GM08714 (cell line): Measurements from ENCODE around the gene NTMT2.
"Not testable (repeated sequence)": the region's sequence is repeated elsewhere in the genome, so short reads cannot be mapped to it uniquely, and the experiment has no call there.

ENCODE experiments used
- H3K4me3 ChIP-seq: fragments of 200-500 bp; sonication (Bioruptor generic); 2 replicates; pipeline ENCODE4 v1.5.1; 2014; ENCODE audit warnings: mild to moderate bottlenecking, low read length, inconsistent platforms
- ZNF274 ChIP-seq: IDR thresholded peaks from 2 replicates; pipeline ENCODE4 v1.6.1; 2012; ENCODE audit warnings: mild to moderate bottlenecking, low read depth, low read length

Gene NTMT2

GRCh38 chr1:170145770-170146676 lies at the start of gene NTMT2:
TSS of gene NTMT2 (plus strand) at chr1:170145959. CDS start at chr1:170146108, 149 bp downstream.
- no peak within 1 kb of the TSS for H3K4me3 ChIP-seq
- TF ChIP-seq ZNF274, result no peak

- H3K4me3 ChIP-seq, result no peak overlapping the region
- no peak for TF ChIP-seq ZNF274
These were observed 49.6 kb upstream of the NTMT2 start for GRCh38 chr1:170095976-170096748.

- TF ChIP-seq ZNF274, result no peak
- no peak overlapping the region for H3K4me3 ChIP-seq
These were observed 48.9 kb upstream of the NTMT2 start for GRCh38 chr1:170096806-170097340.

GRCh38 chr1:170097449-170097948 lies 48.3 kb upstream of the NTMT2 start:
- no peak overlapping the region for H3K4me3 ChIP-seq
- no peak for TF ChIP-seq ZNF274

GRCh38 chr1:170113140-170113539 lies 32.6 kb upstream of the NTMT2 start:
- H3K4me3 ChIP-seq, result not testable (repeated sequence)

- TF ChIP-seq ZNF274, result no peak
- H3K4me3 ChIP-seq, result no peak overlapping the region
These were observed 30.9 kb upstream of the NTMT2 start for GRCh38 chr1:170114906-170115305.

- TF ChIP-seq ZNF274, result no peak
- H3K4me3 ChIP-seq, result no peak overlapping the region
These were observed 23.4 kb upstream of the NTMT2 start for GRCh38 chr1:170122366-170122765.

GRCh38 chr1:170125269-170125668 lies 20.5 kb upstream of the NTMT2 start:
- TF ChIP-seq ZNF274, result no peak
- no peak overlapping the region for H3K4me3 ChIP-seq

- TF ChIP-seq ZNF274, result no peak
- no peak overlapping the region for H3K4me3 ChIP-seq
These were observed 19.1 kb upstream of the NTMT2 start for GRCh38 chr1:170126696-170127095.

GRCh38 chr1:170131450-170131849 lies 14.3 kb upstream of the NTMT2 start:
- no peak overlapping the region for H3K4me3 ChIP-seq

GRCh38 chr1:170131984-170132383 lies 13.8 kb upstream of the NTMT2 start:
- no peak overlapping the region for H3K4me3 ChIP-seq
- no peak for TF ChIP-seq ZNF274

More at GRCh38 chr1:170131450-170131849, 14.3 kb upstream of the NTMT2 start:
- TF ChIP-seq ZNF274, result no peak

- TF ChIP-seq ZNF274, result no peak
- H3K4me3 ChIP-seq, result no peak overlapping the region
These were observed 11.8 kb upstream of the NTMT2 start for GRCh38 chr1:170133766-170134495.

- no peak for TF ChIP-seq ZNF274
- no peak overlapping the region for H3K4me3 ChIP-seq
These were observed 11.2 kb upstream of the NTMT2 start for GRCh38 chr1:170134521-170134920.

- TF ChIP-seq ZNF274, result no peak
These were observed 5.4 kb upstream of the NTMT2 start for GRCh38 chr1:170140371-170140770.

More at GRCh38 chr1:170140371-170140770, 5.4 kb upstream of the NTMT2 start:
- H3K4me3 ChIP-seq, result no peak overlapping the region
